ENCODE results near the gene ERF. TPM values are rescaled to one million over a fixed set of nuclear protein-coding genes. Genes with fewer than 3 reads are reported as not detected.

Gene ERF
- total and polyA plus RNA-seq, 7 donors: 7.1 to 13.5 (median 11.4) TPM

GRCh38 chr19:42278452-42279154 lies 23.7 kb upstream of the ERF start:
- no peak for ATAC-seq

GRCh38 chr19:42277821-42278451 lies 23.0 kb upstream of the ERF start:
- Histone ChIP-seq H3K4me3 (peak overlapping the region; percentile 77), H3K27ac (peak overlapping the region; percentile 91), H3K27me3 (ENCODE audit: insufficient read depth in 3 of 3, low read length in 2 of 3) (no peaks in the 10 kb centered on the region), H3K36me3 (ENCODE audit: insufficient read depth in 1 of 2, low read depth in 1 of 2) (peaks cover 0 to 34% of the 10 kb centered on the region in 2 donors), H3K4me1 (peaks cover 71% of the 10 kb centered on the region), H3K9me3 (no peaks in the 10 kb centered on the region)
- ATAC-seq (no peak), DNase-seq (peak in 1 of 2 donors; percentile 53)
- intact Hi-C loops (cut with DNase I): loop anchor here in 1 of 2 donors (2.0 kb wide), 1 partner anchor 31 kb away; no protein-coding TSS in a partner anchor
- 20 to 31% (median 22%) methylated on average over 9 to 10 of the region's 10 CpGs for WGBS, 3 donors
- TF ChIP-seq CTCF (IDR thresholded peaks at IDR 0.05): no peak

More at GRCh38 chr19:42278452-42279154, 23.7 kb upstream of the ERF start:
- Histone ChIP-seq H3K27me3 (ENCODE audit: insufficient read depth in 3 of 3, low read length in 2 of 3) (no peaks in the 10 kb centered on the region), H3K36me3 (ENCODE audit: insufficient read depth in 1 of 2, low read depth in 1 of 2) (peaks cover 0 to 28% of the 10 kb centered on the region in 2 donors), H3K27ac (peak overlapping the region; percentile 91), H3K4me1 (peaks cover 76% of the 10 kb centered on the region), H3K4me3 (peak overlapping the region; percentile 77), H3K9me3 (no peaks in the 10 kb centered on the region)
- no peak for DNase-seq
- intact Hi-C loops (cut with DNase I): loop anchor here in 1 of 2 donors (2.0 kb wide), 1 partner anchor 32 kb away; no protein-coding TSS in a partner anchor
- 39 to 40% (median 39%) methylated on average over 5 of the region's 5 CpGs for whole genome bisulfite sequencing, 3 donors
- TF ChIP-seq CTCF (IDR thresholded peaks at IDR 0.05): no peak

GRCh38 chr19:42276821-42277220 lies 21.9 kb upstream of the ERF start:
- intact Hi-C loops (cut with DNase I): no loop called here
- Histone ChIP-seq H3K36me3 (ENCODE audit: insufficient read depth in 1 of 2, low read depth in 1 of 2) (peaks cover 4 to 45% of the 10 kb centered on the region in 2 donors), H3K9me3 (no peaks in the 10 kb centered on the region), H3K4me3 (no peak overlapping the region), H3K27ac (peak overlapping the region; percentile 91), H3K4me1 (peaks cover 64% of the 10 kb centered on the region), H3K27me3 (ENCODE audit: insufficient read depth in 3 of 3, low read length in 2 of 3) (no peaks in the 10 kb centered on the region)
- ATAC-seq (no peak), DNase-seq (no peak)
- TF ChIP-seq CTCF (IDR thresholded peaks at IDR 0.05): no peak
- WGBS, 3 donors: 62 to 82% (median 63%) methylated on average over 4 of the region's 4 CpGs

GRCh38 chr19:42276284-42276683 lies 21.4 kb upstream of the ERF start:
- TF ChIP-seq CTCF (IDR thresholded peaks at IDR 0.05): no peak
- H3K27ac ChIP-seq: no peak overlapping the region
- H3K4me1 ChIP-seq: peaks cover 64% of the 10 kb centered on the region
- H3K4me3 ChIP-seq: no peak overlapping the region
- 44 to 58% (median 54%) methylated on average over 3 of the region's 3 CpGs for WGBS, 3 donors
- intact Hi-C loops (cut with DNase I): no loop called here
- no peaks in the 10 kb centered on the region for H3K27me3 ChIP-seq (ENCODE audit: insufficient read depth in 3 of 3, low read length in 2 of 3)
- peaks cover 4 to 47% of the 10 kb centered on the region in 2 donors for H3K36me3 ChIP-seq (ENCODE audit: insufficient read depth in 1 of 2, low read depth in 1 of 2)
- no peaks in the 10 kb centered on the region for H3K9me3 ChIP-seq
- ATAC-seq: no peak
- DNase-seq: no peak

All from psoas muscle (tissue), 8 donors.